NCI-H2227 treated with DMSO at 0.1 percent for 48 hours (cell line): Measurements from ENCODE around the gene MYOZ2.

Experiments
- DNase-seq: peaks from one replicate; lab custom pipeline; 2025; lab: John Stamatoyannopoulos, UW

MYOZ2 gene

DNA sequence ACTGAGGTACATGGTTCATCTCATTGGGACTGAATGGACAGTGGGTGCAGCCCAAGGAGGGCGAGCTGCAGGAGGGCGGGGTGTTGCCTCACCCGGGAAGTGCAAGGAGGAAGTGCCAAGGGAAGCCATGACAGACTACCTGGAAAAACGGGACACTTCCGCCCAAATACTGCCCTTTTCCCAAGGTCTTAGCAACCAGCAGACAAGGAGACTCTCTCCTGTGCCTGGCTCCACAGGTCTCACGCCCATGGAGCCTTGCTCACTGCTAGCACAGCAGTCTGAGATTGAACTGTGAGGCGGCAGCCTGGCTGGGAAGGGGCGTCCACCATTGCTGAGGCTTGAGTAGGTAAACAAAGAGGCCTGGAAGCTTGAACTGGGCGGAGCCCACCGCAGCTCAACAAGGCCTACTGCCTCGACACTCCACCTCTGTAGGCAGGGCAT is 62.2 kb downstream of the MYOZ2 start:
- DNase-seq = no peak

DNA sequence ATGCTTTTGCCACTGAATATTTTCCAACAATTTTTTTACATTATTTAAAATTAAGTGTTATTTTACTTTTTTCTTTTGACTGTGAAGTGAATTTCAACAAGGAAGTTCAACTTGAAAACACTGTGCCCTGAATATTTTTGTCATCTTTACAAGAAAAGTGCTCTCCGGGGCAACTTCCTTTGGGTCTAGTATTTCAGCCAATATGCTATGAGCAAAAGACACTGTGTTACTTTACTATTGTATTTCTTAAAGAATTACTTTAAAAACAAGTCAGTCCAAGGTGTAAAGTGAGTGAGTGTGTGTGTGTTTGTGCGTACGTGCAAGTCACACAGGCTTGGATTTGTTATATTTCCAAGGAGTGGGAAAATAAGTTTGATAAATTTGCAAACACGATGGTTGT is 69.3 kb downstream of the MYOZ2 start:
- no peak for DNase-seq

DNA sequence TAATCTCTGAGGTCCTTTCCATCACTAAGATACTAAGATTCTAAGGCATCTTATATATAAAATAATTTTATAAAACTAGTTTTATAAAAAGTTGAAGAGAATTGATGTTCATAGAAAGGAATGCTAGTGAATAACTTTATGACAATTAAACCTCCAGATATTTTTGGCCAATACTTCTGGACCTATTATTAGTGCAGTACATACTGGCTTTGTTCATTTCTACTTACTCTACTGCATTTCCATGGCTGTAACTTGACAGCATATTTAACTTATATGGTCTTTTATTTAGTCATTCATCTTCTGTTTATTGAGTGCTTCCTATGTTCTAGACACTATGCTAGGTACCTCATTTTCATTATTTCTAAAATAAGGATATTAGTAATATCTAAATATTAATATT is 70.1 kb downstream of the MYOZ2 start:
- no peak for DNase-seq

DNA sequence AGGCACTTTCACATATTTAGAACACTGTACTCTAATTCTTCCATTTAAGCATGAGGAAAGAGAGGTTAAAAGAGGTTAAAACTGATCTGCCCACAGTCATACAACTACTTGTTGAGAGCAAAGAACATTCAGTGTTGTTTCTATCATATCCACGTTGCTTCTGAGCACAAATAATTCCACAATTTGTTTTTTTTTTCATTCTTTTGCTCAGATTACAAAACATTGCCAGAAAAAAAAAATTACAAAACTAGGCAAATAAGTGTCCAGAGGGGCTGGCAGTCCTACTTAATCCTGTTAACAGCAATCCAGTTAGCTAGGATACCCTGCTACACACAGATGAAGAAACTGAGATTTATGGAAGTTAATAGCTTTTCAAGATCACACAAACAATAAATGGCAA is 70.5 kb downstream of the MYOZ2 start:
- no peak for DNase-seq

DNA sequence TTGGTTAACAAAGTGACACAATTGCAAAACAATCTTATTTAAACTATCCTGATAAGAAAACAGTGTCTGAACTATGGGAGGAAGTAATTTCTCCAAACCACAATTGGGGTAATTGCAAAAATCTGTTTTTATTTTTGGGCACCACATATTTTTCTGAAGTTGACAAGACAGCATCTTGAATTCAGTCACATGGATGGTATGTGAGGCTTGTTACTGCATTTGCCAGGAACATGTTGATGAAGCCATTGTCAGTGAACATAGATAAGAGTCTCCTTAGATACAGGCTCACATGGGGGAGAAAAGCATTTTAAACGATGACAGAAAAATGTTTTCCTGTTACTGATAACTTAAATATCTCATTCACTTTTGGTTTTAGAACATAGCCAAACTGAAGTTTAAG is 71.4 kb downstream of the MYOZ2 start:
- DNase-seq = no peak

DNA sequence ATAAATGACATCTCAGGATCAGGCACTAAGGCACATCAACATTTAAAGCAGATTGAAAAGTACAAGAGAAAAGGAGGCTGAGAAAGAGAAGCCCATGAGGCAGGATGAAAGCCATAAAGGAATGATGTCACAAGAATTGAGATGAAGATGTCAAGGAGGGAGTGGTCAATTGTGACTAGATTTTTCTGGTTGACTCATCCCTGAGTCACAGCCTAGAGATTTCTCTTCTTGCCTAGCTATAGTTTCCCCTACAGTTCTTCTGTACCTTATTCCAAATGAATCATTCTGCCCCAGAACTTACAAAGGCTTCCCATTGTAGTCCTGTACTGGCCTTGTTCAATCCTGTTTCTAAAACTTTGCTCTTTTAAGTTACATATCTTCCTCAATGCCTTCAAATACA is 73.4 kb downstream of the MYOZ2 start:
- no peak for DNase-seq

DNA sequence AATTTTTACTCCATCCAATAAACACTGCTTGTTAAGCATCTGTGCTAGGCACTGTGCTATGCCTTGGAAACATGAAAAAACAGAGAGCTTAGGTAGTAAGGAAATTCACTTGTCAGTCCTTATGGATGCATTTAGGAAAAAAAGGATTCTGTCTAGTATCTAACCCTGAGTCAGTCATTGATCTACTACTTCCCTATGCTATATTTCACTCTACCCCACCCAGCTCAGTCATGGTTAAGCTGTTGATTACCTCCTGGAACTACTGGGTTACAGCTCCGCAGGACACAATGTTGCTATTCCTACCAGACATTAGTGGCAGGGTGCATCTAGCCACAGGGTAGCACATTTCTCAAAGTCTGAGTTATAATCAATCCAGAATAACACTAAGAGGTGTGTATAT is 74.0 kb downstream of the MYOZ2 start:
- DNase-seq = no peak

DNA sequence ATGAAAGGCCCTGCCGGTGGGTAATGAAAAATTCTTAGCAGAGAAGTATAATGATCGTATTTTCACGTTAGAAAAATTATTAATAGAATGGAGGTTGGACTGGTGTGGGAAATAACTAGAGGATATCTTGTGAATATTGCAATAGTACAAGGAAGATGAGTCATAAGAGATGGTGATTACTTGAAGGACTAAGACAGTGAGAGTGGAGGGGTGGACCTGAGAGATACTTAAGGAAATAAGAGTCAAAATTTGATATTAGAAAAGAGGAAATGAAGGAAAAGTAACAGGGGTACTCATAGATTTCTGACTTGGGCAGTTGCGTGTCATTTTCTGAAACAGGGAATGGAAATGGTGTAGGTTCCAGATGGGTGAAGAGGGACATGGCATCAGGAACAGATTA is 75.1 kb downstream of the MYOZ2 start:
- no peak for DNase-seq

DNA sequence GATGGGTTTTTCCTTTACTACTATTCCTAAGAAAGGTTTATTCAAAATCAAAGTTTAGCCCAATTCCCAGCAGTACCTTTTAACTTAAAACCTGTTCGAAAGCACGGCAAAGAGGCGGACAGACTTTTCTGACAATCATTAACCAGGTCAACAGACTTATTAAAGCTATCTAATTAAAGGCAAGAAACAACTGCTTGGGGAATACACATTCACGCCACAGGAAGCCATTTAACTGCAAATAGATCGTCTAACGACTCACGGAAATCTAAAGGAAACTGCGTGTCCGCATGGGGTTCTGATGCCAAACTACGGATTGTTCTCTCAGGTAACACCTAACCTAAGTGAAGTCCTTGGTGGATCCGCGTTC is 76.2 kb downstream of the MYOZ2 start:
- no peak for DNase-seq

DNA sequence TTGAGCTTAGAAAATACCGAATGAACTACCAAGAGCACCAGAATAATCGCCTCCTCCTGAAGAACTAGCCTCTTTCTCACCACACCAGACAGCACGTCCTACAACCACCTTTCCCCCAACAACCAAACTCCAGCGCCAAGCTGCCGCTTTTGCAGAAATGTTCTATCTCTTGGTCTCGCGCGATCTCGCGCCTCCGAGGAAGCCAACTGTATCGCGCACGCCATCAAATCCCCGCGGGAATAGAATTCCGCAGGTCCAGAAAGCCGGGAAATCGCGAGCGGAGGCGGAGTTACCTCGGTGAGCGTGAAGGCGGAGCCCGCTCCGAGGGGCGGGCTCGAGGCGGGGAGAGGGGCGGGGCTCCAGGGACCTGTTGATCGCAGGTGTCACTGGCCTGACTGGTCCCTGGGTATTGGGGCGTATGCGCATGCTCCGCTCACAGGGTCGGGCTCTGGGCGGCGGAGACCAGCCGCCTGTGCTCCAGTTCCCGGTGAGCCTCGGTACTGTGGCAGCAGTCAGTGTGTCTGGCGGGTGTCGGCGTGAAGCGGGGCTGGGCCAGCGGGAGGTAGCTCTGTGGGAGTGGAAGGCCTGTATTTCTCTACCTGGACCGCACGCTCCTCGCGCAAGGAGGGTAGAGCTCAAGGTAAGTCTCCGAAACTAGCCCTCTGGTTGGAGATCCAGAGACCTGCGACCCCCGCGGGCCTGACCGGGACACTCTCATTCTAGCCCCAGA is 76.8 kb downstream of the MYOZ2 start, which contains the start of gene USP53:
Gene USP53 (plus strand): TSS at position 480 of the 730 bp plus-strand sequence. CDS start 27,047 bp downstream, outside the sequence.
- peak; percentile 94 for DNase-seq

DNA sequence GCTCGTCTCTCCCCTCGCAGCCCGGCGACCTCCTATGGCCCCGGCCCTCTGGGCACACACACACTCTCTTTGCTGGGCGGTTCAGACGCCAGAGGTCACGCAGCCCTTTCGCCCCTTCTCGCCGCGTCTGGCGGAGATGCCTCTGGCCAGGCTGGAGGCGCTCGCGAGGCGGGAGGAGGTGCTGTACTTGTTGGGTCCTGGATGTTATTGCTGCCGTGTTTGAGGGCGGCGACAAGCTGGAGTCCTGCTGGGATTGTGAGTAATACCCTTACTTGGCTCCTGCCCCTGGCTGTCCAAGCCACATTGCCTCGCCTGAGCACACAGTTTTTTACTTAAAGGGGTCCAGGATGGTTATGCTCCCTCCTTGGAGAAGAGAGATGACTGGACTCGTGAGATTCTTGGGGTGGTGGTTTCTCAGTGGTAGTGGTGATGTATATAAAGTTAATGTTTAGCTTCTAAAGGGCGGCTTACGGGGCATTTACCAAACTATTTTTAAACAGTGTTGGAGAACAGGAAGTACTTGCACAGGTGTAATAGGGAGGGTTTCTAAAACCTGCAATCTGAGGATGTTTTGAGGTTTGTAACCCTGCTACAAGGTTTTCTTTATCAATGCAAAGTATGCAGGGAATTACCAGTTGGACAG is 77.5 kb downstream of the MYOZ2 start:
- peak; percentile 42 for DNase-seq

DNA sequence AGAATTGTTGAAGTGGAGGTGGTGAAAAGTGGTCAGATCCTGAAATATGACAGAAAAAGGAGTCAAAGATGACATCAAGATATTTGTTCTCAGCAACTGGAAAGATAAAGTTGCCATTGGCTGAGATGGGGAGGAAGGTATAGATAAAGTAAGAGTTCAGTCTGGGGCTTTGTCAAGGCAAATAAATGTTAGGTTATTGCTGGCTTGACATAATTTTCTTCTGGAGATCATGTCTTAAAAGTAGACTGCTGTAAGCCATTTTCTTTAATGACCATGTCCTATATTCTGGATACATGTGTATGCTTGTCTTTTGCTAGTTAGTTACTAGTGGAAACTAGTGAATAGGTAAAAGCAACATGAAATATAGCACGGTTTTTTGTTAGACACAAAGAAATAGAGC is 82.5 kb downstream of the MYOZ2 start:
- DNase-seq = no peak

DNA sequence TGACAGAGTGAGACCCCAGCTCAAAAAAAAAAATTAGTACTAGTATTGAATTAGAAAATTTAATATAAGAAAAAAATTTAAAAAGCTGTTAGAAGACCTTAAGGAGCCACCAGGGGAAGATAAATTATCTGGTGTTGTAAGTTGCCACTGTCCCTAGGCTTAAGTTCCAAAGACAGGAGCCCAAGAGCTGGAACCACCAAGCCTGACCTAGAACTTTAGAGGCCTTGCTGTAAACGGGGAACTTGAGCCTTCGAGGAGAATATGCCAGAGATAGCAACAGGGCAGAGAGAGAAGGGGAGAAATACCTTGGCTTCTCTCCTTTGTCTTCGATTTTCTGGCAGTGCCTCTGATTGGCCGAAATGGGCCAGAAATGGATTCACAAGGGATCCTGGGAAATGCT is 85.8 kb downstream of the MYOZ2 start:
- DNase-seq = no peak

DNA sequence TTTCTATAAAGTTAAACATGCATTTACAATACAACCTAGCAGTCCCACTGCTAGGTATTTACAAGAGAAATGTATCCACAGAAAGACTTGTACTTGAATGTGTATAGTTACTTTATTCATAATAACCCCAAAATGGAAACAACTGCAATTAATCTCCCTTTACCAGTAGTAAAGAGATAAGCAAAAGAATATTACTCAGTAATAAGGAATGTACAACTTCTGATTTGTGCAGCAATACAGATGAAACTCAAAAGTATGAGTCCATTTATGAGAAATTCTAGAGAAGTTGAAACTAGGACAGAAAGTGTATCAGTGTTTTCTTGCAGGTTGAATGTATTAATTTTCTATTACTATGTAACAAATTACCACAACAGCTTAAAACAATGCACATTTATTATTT is 92.1 kb downstream of the MYOZ2 start:
- DNase-seq = no peak

DNA sequence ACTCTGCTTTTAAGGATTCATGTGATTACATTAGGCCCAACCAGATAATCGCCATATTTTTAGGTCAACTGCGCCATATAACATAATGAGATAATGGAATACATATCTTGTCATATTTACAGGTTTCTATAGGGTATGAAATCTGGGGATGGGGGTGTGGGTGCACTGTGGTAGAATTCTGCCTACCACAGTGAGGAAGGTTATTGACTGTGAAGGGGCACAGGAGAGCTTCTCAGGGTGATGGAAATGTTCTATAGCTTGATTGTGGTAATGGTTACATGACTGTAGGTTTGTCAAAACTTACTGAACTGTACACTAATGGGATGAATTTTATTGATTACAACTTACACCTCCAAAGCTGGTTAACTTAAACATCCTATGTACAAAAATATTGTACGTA is 92.8 kb downstream of the MYOZ2 start:
- DNase-seq = no peak

DNA sequence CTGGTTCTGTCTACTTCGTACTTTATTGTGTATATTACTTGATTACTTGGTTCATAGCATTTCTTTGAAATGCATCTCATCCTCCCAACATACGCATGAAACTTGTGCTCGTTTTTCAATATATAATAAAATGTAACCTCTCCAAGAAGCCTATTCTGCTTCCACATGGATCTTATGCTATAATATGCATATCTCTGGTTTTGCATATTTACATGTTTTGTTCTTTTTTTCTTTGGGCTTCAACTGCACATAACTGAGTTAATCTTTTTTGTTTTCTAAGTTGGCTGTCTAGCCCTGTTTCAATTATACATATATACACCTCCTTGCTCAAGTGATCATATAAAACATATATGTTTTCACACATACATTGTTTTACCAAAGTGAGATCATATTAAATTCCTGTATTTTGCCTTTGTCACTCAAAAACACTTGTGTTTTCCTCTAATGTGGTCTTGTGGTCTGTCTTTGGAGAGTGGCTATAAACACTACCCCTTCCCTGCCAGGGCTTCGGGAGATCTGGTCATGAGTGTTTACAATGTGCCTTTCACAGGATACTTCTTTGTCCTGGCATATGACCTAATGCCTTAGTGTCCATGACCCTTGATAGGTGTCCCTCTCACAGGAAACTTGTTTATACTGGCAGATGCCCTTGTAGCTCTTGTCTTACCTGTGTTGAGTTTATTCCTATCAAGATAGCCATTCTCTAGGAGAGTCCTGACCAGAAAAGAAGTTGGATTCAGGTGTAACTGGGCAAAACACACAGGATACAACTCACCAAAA is 94.5 kb downstream of the MYOZ2 start:
- no peak for DNase-seq

DNA sequence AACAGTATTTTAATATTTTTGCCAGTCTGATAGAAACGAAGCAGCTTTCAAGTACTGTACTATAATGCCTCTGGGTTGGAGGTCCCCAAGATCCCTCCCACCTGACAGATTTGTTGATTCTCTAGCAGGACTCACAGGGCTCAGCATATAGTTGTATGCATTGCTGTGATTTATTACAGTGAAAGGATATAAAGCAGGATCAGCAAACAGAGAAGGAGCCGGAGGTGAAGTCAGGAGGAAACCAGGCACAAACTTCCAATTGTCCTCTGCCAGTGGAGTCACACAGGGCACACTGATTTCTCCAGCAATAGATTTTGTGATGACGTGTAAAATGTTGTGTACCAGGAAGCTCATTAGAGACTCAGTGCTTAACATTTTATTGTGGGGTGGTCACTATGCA is 95.9 kb downstream of the MYOZ2 start:
- DNase-seq = no peak

DNA sequence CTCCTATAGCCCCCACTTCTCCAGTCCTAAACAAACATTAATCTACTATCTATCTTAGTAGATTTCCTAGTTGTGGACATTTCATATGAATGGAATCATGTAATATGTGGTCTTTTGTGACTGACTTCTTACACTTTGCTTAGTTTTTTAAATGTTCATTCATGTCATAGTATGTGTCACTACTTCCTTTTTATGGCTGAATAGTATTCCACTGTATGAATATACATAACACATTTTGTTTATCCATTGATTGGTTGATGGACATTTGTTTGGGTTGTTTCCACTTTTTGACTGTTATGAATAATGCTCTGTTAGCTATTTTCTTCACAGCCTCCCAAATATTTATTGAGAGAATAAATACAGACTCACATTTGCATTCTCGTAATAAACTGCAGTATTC is 96.7 kb downstream of the MYOZ2 start:
- no peak for DNase-seq

DNA sequence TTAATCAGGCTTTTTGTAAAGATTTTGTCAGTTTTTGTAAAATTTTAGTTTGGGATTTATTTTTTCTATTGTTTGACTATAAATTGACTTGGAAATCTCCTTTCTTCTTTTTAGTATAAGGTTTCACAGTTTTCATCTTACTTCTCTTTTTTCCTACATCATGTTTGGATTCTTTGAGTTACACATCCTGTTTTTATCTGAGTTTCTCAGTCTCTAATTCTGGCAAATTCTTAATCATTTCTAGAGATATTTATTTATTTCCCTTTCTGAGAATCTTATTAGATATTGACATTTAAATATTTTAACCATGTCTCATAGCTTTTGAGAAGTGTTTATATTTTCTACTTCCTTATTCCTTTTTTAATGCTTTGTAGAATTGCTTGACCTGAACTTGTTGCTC is 97.6 kb downstream of the MYOZ2 start:
- no peak for DNase-seq

DNA sequence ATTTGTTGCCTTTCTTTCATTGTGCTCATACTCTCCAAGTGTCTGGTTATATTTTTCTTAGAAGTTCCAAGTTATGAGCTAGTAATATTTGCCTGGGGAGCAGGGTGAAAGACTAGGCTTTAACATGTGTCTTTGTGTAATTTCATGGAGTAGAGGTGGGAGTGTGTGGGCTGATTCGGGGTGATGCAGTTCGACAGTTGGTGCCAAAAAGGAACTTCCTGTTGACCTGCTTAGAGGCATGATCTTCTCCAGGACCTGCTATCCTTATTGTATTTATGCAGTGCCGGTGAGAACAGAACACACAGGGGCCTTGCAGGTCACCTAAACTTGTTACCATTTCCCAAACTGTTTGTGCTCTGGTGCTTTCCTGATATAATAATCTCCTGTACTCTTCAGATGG is 98.1 kb downstream of the MYOZ2 start:
- no peak for DNase-seq

DNA sequence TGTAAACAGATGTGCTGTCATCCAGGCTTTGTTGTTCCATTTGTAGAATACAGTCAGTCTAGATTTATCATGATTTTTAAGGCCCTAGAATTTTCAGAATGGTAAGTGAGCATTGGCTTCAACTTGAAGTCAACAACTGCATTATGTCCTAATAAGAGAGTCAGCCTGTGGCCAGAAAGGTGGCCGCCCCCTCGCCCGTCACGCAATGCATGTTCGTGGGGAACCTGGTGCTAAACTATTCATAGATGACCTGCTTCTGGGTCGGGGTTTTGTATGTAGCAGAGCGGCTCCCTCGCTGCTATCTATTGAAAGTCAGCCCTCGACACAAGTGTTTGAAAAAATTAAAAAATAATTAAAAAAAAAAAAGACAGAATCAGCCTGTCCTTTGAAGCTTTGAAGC is 101.6 kb downstream of the MYOZ2 start:
- DNase-seq = no peak
